ENCODE measurements around the gene FRMPD2. TPM values are rescaled to one million over a fixed set of nuclear protein-coding genes. Genes with fewer than 3 reads are reported as not detected.
"Not testable (repeated sequence)": the region's sequence is repeated elsewhere in the genome, so short reads cannot be mapped to it uniquely, and the experiment has no call there.

The FRMPD2 gene
- total RNA-seq, 2 experiments from 2014 or later: not detected

- CTCF ChIA-PET: interaction anchor here (0.6 to 2.2 kb wide), 4 partner anchors 9 to 356 kb away, joined by 3 to 5 read pairs (median 3); no protein-coding TSS in a partner anchor
- intact Hi-C loops (cut with micrococcal nuclease): no loop called here
- peaks cover 4% of the 10 kb centered on the region for H3K4me1 Mint-ChIP-seq (ENCODE audit: low read depth)
- H3K27ac Mint-ChIP-seq: no peak overlapping the region
- H3K27me3 Mint-ChIP-seq (ENCODE audit: low read depth): peaks cover 10% of the 10 kb centered on the region
- no peak for DNase-seq
- peaks cover 5% of the 10 kb centered on the region for H3K9me3 Mint-ChIP-seq
- peaks cover 2% of the 10 kb centered on the region for H3K36me3 Mint-ChIP-seq (ENCODE audit: low read depth)
- no peak overlapping the region for H3K4me3 Mint-ChIP-seq
Measured at GRCh38 chr10:48287417-48288391, 13.2 kb upstream of the FRMPD2 start.

GRCh38 chr10:48286356-48286755 is 11.9 kb upstream of the FRMPD2 start:
- CTCF ChIA-PET: no interaction called here
- Mint-ChIP-seq H3K27ac (no peak overlapping the region), H3K4me3 (no peak overlapping the region), H3K27me3 (ENCODE audit: low read depth) (peaks cover 14% of the 10 kb centered on the region), H3K36me3 (ENCODE audit: low read depth) (peaks cover 2% of the 10 kb centered on the region), H3K9me3 (peaks cover 6% of the 10 kb centered on the region), H3K4me1 (ENCODE audit: low read depth) (peaks cover 4% of the 10 kb centered on the region)
- no peak for DNase-seq
- intact Hi-C loops (cut with micrococcal nuclease): no loop called here

GRCh38 chr10:48285710-48286109 is 11.2 kb upstream of the FRMPD2 start:
- no peak for DNase-seq
- Mint-ChIP-seq H3K36me3 (ENCODE audit: low read depth) (peaks cover 2% of the 10 kb centered on the region), H3K27me3 (ENCODE audit: low read depth) (peaks cover 19% of the 10 kb centered on the region), H3K4me1 (ENCODE audit: low read depth) (peaks cover 4% of the 10 kb centered on the region), H3K4me3 (no peak overlapping the region), H3K9me3 (peaks cover 11% of the 10 kb centered on the region), H3K27ac (no peak overlapping the region)
- CTCF ChIA-PET: no interaction called here
- intact Hi-C loops (cut with micrococcal nuclease): no loop called here

DNA sequence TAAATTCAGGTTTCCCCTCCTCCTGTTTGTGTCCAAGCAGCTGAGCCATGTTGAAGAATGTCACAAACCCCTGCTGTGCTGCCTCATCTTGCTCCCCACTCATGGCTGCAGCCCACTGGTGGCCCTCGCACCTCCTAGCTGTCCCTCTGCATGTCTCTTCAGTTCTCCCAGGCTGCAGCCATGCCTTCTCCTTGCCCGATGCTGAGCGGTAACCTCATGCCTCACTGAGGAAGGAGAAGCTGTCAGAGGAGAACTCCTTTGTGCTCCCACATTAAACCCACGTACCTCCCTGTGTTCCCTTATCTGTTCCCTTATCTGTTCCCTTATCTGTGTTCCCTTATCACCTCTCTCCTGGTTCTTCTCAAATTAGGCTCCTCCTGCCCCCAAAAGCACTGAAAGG is 10.3 kb upstream of the FRMPD2 start:
- H3K4me3 Mint-ChIP-seq: no peak overlapping the region
- no peak for DNase-seq
- peaks cover 19% of the 10 kb centered on the region for H3K27me3 Mint-ChIP-seq (ENCODE audit: low read depth)
- CTCF ChIA-PET: interaction anchor here (0.6 kb wide), 1 partner anchor 48 kb away, joined by 3 read pairs; no protein-coding TSS in a partner anchor
- peaks cover 11% of the 10 kb centered on the region for H3K9me3 Mint-ChIP-seq
- H3K4me1 Mint-ChIP-seq (ENCODE audit: low read depth): peaks cover 4% of the 10 kb centered on the region
- H3K36me3 Mint-ChIP-seq (ENCODE audit: low read depth): peaks cover 2% of the 10 kb centered on the region
- intact Hi-C loops (cut with micrococcal nuclease): no loop called here
- no peak overlapping the region for H3K27ac Mint-ChIP-seq

DNA sequence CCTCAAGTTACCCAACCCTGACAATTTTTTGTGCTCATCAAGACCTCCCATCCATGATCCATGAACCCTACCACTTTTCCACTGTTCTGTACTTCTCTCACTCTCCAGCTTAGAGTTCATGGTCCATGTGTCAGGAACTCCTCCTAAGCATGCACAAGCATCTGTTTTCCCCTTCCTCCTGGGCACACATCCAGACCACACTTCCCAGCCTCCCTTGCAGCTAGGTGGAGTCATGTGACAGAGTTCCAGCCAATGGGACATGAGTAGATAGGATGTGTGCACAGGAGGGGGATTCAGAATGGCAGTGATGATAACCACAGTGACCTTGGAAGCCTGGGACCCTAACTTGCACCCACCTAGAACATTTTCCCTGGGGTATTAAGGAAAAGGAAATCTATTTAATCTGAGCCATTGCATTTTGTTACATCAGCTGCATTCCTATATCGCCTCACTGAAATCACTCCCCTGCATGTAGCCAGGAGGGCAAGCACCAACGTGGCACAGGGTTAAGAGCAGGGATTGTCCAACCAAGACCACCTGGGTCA is 9.6 kb upstream of the FRMPD2 start:
- no peak for DNase-seq
- H3K9me3 Mint-ChIP-seq: peaks cover 11% of the 10 kb centered on the region
- peaks cover 2% of the 10 kb centered on the region for H3K36me3 Mint-ChIP-seq (ENCODE audit: low read depth)
- no peaks in the 10 kb centered on the region for H3K4me1 Mint-ChIP-seq (ENCODE audit: low read depth)
- CTCF ChIA-PET: interaction anchor here (0.6 kb wide), 1 partner anchor 49 kb away, joined by 3 read pairs; no protein-coding TSS in a partner anchor
- no peak overlapping the region for H3K4me3 Mint-ChIP-seq
- H3K27ac Mint-ChIP-seq: no peak overlapping the region
- peaks cover 22% of the 10 kb centered on the region for H3K27me3 Mint-ChIP-seq (ENCODE audit: low read depth)
- intact Hi-C loops (cut with micrococcal nuclease): no loop called here

DNA sequence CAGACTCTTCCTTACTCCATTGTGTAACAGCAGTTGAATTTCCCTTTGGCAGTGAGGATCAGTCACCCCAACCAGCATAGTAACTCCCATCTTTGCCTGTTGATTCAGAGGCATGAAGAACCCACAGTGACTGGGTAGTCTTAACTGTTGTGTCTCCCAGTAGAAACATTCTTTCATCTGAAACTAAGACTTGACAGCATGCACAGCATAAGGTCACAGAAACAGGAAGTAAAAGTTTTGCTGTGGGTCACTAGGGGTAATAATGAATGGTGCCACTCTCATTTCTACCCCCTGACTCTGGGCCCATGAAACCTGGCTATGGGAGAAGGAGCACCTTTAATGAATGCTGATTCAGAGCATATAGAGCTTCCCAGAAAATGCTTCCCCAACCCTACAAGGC is 8.3 kb upstream of the FRMPD2 start:
- peaks cover 27% of the 10 kb centered on the region for H3K27me3 Mint-ChIP-seq (ENCODE audit: low read depth)
- H3K4me1 Mint-ChIP-seq (ENCODE audit: low read depth): no peaks in the 10 kb centered on the region
- peaks cover 2% of the 10 kb centered on the region for H3K36me3 Mint-ChIP-seq (ENCODE audit: low read depth)
- DNase-seq: no peak
- no peak overlapping the region for H3K4me3 Mint-ChIP-seq
- CTCF ChIA-PET: interaction anchor here (0.7 kb wide), 1 partner anchor 374 kb away, joined by 3 read pairs; no protein-coding TSS in a partner anchor
- intact Hi-C loops (cut with micrococcal nuclease): no loop called here
- H3K27ac Mint-ChIP-seq: no peak overlapping the region
- peaks cover 11% of the 10 kb centered on the region for H3K9me3 Mint-ChIP-seq

- H3K36me3 Mint-ChIP-seq (ENCODE audit: low read depth); intact Hi-C loops (cut with micrococcal nuclease); H3K4me1 Mint-ChIP-seq (ENCODE audit: low read depth); H3K4me3 Mint-ChIP-seq; CTCF ChIA-PET; DNase-seq; H3K27ac Mint-ChIP-seq: not testable (repeated sequence)
- peaks cover 27% of the 10 kb centered on the region for H3K27me3 Mint-ChIP-seq (ENCODE audit: low read depth)
- H3K9me3 Mint-ChIP-seq: peaks cover 11% of the 10 kb centered on the region
Measured at GRCh38 chr10:48281697-48282096, 7.2 kb upstream of the FRMPD2 start.

DNA sequence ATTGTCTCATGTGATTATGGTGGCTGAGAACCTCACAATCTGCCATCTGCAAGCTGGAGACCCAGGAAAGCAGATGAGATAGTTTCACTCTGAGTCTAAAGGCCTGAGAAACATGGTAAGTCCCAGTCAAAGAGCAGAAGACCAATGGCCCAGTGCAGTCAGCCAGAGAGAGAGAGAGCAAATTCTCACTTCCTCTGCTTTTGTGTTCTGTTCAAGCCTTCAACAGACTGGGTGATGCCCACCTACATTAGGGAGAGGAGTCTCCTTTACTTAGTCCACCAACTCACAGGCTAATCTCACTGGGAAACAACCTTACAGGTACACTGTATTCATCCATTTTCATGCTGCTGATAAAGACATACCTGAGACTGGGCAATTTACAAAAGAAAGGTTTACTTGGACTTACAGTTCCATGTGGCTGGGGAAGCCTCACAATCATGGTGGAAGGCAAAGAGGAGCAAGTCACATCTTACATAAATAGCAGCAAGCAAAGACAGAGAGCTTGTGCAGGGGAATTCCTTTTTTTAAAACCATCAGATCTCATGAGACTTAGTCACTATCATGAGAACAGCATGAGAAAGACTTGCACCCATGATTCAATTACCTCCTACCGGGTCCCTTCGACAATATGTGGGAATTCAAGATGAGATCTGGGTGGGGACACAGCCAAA is 4.7 kb upstream of the FRMPD2 start:
- Mint-ChIP-seq H3K27ac (no peak overlapping the region), H3K4me1 (ENCODE audit: low read depth) (no peaks in the 10 kb centered on the region), H3K36me3 (ENCODE audit: low read depth) (peaks cover 2% of the 10 kb centered on the region), H3K9me3 (peaks cover 11% of the 10 kb centered on the region), H3K4me3 (no peak overlapping the region), H3K27me3 (ENCODE audit: low read depth) (peaks cover 22% of the 10 kb centered on the region)
- DNase-seq: no peak
- intact Hi-C loops (cut with micrococcal nuclease): no loop called here
- CTCF ChIA-PET: interaction anchor here (1.0 kb wide), 1 partner anchor 10 kb away, joined by 5 read pairs; no protein-coding TSS in a partner anchor

DNA sequence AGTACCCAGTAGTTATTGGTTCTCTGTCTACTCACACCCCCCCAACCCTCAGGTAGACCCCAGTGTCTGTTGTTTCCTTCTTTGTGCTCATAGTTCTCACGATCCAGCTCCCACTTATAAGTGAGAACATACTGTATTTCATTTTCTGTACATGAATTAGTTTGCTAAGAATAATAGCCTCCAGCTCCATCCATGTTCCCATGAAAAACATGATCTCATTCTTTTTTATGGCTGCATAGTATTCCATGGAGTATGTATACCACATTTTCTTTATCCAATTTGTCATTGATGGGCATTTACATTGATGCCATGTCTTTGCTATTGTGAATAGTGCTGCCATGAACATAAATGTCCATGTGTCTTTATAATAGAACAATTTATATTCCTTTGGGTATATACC is 2.6 kb upstream of the FRMPD2 start:
- no peak overlapping the region for H3K27ac Mint-ChIP-seq
- CTCF ChIA-PET: no interaction called here

DNA sequence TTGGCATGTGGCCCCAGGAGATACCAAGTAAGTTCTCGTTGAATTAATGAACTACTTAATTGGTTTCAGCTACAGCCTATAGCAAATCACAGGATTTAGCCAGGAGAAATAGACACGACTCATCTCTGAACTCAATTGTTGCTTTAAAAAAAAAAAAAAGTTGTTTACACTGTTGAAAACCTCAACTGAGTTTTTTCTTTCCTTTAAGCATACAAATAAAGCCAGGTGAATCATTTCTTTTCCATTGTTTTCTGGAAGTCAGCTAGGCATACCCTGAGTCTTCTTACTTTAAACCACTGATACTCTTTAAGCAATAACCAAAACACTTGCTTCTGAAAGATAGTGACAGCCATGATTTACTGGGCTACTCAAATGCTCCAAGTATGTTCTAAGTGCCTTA is 755 bp downstream of the FRMPD2 start:
- no peak overlapping the region for H3K27ac Mint-ChIP-seq
- no peaks in the 10 kb centered on the region for H3K4me1 Mint-ChIP-seq (ENCODE audit: low read depth)
- intact Hi-C loops (cut with micrococcal nuclease): no loop called here
- no peaks in the 10 kb centered on the region for H3K9me3 Mint-ChIP-seq
- no peak overlapping the region for H3K4me3 Mint-ChIP-seq
- no peaks in the 10 kb centered on the region for H3K36me3 Mint-ChIP-seq (ENCODE audit: low read depth)
- CTCF ChIA-PET: no interaction called here
- DNase-seq: no peak
- H3K27me3 Mint-ChIP-seq (ENCODE audit: low read depth): peaks cover 4% of the 10 kb centered on the region

More for the DNA sequence above, 2.6 kb upstream of the FRMPD2 start:
- H3K4me3 Mint-ChIP-seq: no peak overlapping the region
- peaks cover 7% of the 10 kb centered on the region for H3K9me3 Mint-ChIP-seq
- DNase-seq: no peak
- H3K27me3 Mint-ChIP-seq (ENCODE audit: low read depth): peaks cover 17% of the 10 kb centered on the region
- H3K36me3 Mint-ChIP-seq (ENCODE audit: low read depth): no peaks in the 10 kb centered on the region
- intact Hi-C loops (cut with micrococcal nuclease): no loop called here
- no peaks in the 10 kb centered on the region for H3K4me1 Mint-ChIP-seq (ENCODE audit: low read depth)

DNA sequence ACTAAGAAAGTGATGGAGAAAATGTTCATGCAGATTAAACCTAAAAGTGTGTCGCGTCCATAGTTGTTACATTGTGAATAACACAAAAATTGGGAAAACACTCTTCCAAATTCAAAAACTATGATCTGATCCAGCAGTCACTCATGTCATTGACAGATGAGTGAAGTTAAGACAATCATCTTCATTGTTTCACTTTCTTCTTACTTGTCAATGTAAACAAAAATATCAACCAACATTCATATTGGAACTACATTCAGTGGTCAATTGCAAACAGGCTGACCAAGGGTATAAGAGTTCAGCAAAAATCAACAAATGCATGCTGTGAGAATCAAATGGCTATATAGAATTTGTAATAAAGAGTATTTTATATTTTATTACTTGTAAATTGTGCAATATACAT is 1.8 kb downstream of the FRMPD2 start:
- H3K27me3 Mint-ChIP-seq (ENCODE audit: low read depth): no peaks in the 10 kb centered on the region
- no peak overlapping the region for H3K4me3 Mint-ChIP-seq
- no peak for DNase-seq
- no peaks in the 10 kb centered on the region for H3K36me3 Mint-ChIP-seq (ENCODE audit: low read depth)
- no peaks in the 10 kb centered on the region for H3K4me1 Mint-ChIP-seq (ENCODE audit: low read depth)
- intact Hi-C loops (cut with micrococcal nuclease): no loop called here
- H3K9me3 Mint-ChIP-seq: no peaks in the 10 kb centered on the region
- H3K27ac Mint-ChIP-seq: no peak overlapping the region
- CTCF ChIA-PET: no interaction called here

GRCh38 chr10:48271047-48271730 is 3.3 kb downstream of the FRMPD2 start:
- no peaks in the 10 kb centered on the region for H3K27me3 Mint-ChIP-seq (ENCODE audit: low read depth)
- no peak overlapping the region for H3K27ac Mint-ChIP-seq
- intact Hi-C loops (cut with micrococcal nuclease): no loop called here
- no peaks in the 10 kb centered on the region for H3K9me3 Mint-ChIP-seq
- DNase-seq: no peak
- H3K36me3 Mint-ChIP-seq (ENCODE audit: low read depth): no peaks in the 10 kb centered on the region
- no peak overlapping the region for H3K4me3 Mint-ChIP-seq
- no peaks in the 10 kb centered on the region for H3K4me1 Mint-ChIP-seq (ENCODE audit: low read depth)
- CTCF ChIA-PET: no interaction called here

All from activated naive CD4-positive, alpha-beta T cell treated with anti-CD3 and anti-CD28 coated beads for 36 hours (primary cell).